GM19035 (cell line): Measurements from ENCODE around the gene INSL3.
"Not testable (repeated sequence)": the region's sequence is repeated elsewhere in the genome, so short reads cannot be mapped to it uniquely, and the experiment has no call there.

ENCODE experiments used
- ATAC-seq: cut with Tn5 transposase; IDR thresholded peaks from one replicate; pipeline ENCODE4 v1.9.1; 2021; ENCODE audit not compliant: unreplicated experiment

INSL3 gene

DNA sequence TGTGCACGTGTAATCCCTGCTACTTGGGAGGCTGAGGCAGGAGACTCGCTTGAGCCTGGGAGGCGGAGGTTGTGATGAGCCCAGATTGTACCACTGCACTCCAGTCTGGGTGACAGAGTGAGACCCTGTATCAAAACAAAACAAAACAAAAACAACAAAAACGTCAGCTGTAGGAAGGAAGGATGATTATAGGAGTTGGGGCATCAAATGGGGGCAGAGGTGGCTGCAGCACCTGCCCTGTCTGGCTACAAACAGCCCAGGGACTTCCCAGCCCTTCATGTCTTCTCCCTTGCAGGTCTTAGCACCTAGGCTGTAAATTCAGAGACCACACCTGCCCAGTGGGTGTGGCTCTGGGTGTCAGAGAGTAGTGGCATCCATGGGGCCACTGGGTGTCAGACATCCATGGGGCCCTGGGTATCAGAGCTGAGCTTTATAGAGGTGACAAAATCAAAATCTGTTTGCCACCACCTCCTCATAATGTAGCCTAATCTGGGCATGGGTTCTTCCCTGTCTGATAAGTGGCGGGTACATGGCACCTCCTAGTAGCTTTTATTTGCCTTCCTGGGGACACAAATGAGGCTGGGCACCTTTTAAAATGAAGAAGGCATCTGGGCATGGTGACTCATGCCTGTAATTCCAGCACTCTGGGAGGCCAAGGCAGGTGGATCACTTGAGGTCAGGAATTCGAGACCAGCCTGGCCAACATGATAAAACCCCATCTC lies 31.1 kb downstream of the INSL3 start:
- ATAC-seq = no peak

- ATAC-seq = no peak
Observed at GRCh38 chr19:17788632-17789031, 32.7 kb downstream of the INSL3 start.

GRCh38 chr19:17787274-17787913 lies 33.9 kb downstream of the INSL3 start:
- ATAC-seq = no peak

GRCh38 chr19:17784201-17785008 lies 36.9 kb downstream of the INSL3 start:
- no peak for ATAC-seq

DNA sequence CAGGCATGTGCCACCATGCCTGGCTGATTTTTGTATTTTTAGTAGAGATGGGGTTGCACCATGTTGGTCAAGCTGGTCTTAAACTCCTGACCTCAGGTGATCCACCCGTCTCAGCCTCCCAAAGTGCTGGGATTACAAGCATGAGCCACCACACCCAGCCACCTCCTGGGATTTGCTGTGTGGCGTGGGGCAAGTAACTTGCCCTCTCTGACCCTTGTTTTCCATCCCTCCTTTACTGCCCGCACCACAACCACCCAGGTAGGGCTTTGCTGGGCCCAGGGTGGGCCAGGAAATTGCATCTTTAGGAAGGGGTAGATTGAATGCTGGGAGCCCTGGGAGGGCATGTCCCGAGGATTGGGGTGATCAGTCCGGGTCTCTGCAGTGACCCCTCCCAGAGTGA lies 37.6 kb downstream of the INSL3 start:
- ATAC-seq = not testable (repeated sequence)

DNA sequence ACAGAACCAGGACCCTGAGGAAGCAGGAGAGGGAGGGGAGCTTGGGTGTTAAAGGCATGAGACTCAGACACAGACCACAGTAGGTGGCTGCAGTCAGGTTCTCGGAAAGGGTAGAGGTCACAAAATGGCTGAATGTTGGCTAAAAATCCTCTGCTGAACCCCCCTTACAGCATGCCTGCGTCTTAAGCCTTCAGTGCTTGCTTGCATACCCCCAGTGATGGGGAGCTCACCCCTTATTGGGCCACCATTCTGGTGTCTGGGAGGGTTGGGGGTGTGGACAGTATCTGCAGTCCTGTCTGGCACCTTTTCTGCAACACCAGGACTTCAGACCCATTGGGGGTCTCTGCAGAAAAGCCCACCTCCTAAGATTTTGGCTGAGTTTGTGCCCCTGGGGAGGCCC lies 40.5 kb downstream of the INSL3 start:
- no peak for ATAC-seq

- ATAC-seq = no peak
Observed at GRCh38 chr19:17778968-17779929, 42.1 kb downstream of the INSL3 start.

- ATAC-seq = no peak
Observed at GRCh38 chr19:17778251-17778967, 42.9 kb downstream of the INSL3 start.

DNA sequence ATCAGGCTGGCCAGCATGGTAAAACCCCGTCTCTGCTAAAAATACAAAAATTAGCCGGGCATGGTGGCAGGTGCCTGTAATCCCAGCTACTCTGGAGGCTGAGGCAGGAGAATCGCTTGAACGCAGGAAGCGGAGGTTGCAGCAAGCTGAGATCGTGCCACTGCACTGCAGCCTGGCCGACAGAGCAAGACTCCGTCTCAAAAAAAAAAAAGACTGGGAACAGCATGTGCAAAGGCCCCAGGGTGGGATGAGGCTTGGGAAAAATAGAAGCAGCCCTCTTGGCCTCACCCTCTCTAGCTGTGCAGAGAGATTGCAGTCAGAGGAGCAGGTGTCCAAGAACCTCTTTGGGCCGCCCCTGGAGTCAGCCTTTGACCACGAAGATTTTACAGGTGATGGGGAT lies 43.5 kb downstream of the INSL3 start:
- not testable (repeated sequence) for ATAC-seq

- ATAC-seq = peak; percentile 81
Observed at GRCh38 chr19:17775991-17776803, 45.1 kb downstream of the INSL3 start.

GRCh38 chr19:17775245-17775927 lies 45.9 kb downstream of the INSL3 start:
- no peak for ATAC-seq

GRCh38 chr19:17772172-17772571 lies 49.1 kb downstream of the INSL3 start:
- ATAC-seq = no peak

DNA sequence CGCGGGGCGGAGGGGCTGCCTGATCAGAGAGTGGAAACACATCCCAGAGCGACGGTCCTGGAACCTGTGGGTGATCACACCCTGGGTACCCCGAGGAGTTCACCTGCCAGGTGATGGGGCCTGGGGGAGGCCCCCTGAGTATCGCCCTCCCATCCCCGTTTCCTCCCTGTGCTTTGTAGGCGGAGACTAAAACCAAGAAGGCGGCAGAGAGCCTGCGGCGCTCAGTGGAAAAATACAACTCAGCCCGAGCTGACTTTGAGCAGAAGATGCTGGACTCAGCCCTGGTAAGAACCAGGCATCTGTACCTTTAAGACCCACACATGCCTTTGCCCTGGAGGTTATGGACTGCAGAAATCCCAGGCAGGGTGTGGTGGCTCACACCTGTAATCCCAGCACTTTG lies 50.7 kb downstream of the INSL3 start:
- ATAC-seq = no peak

- ATAC-seq = no peak
Observed at GRCh38 chr19:17767559-17767958, 53.8 kb downstream of the INSL3 start.

GRCh38 chr19:17766543-17767131 lies 54.7 kb downstream of the INSL3 start:
- ATAC-seq = no peak
